PC-9 (cell line): ENCODE results near the gene PABPC1L. TPM values are rescaled to one million over a fixed set of nuclear protein-coding genes. Genes with fewer than 3 reads are reported as not detected.

ENCODE experiments used
- BruUV-seq: library from RNA; stranded (reverse); fragments of 400-500 nt; replicated peaks from 2 replicates; lab custom pipeline; 2021; lab: Mats Ljungman, UMichigan
- CTCF ChIA-PET: fragments of 300-600 bp; sonication (Branson Sonifier 250); formaldehyde crosslinking; loops from one replicate; lab custom pipeline; 2022; ENCODE audit warnings: antibody characterized with exemption; lab: Charles Lee
- POLR2A ChIA-PET: fragments of 300-600 bp; sonication (Branson Sonifier 250); formaldehyde crosslinking; loops from one replicate; lab custom pipeline; 2022; ENCODE audit warnings: antibody characterized with exemption; ENCODE audit not compliant: unreplicated experiment; lab: Charles Lee
- DNase-seq, 2 experiments: peaks; one replicate each; pipeline versions ENCODE4 v3.0.0 to v3.0.0-alpha.2; 2015 to 2022; ENCODE audit warnings: mixed read lengths in 1 of 2
- H2AFZ ChIP-seq: fragments of 200-600 bp; sonication (generic); 2 replicates; pipeline ENCODE4 v1.8.1; 2017; ENCODE audit warnings: antibody characterized with exemption
- H3F3A ChIP-seq: fragments of 200-600 bp; sonication (generic); 2 replicates; pipeline ENCODE4 v1.8.1; 2017; ENCODE audit warnings: antibody characterized with exemption, mild to moderate bottlenecking, low read depth; ENCODE audit not compliant: insufficient read depth
- H3K27ac ChIP-seq: fragments of 200-600 bp; sonication (generic); 2 replicates; pipeline ENCODE4 v1.6.1; 2016; ENCODE audit warnings: mixed run types
- H3K27me3 ChIP-seq: fragments of 200-600 bp; sonication (generic); 2 replicates; pipeline ENCODE4 v1.6.1; 2016; ENCODE audit warnings: low read depth, mixed run types; ENCODE audit not compliant: insufficient read depth
- H3K36me3 ChIP-seq: fragments of 200-600 bp; sonication (generic); 2 replicates; pipeline ENCODE4 v1.6.1; 2016; ENCODE audit warnings: low read depth, mixed run types
- H3K4me1 ChIP-seq: fragments of 200-600 bp; sonication (generic); replicated peaks from 2 replicates; pipeline ENCODE4 v1.6.1; 2016; ENCODE audit warnings: mixed run types; ENCODE audit not compliant: insufficient read depth
- H3K4me2 ChIP-seq: fragments of 200-600 bp; sonication (generic); 2 replicates; pipeline ENCODE4 v1.6.1; 2017; ENCODE audit warnings: mixed run types
- H3K4me3 ChIP-seq: fragments of 200-600 bp; sonication (generic); 2 replicates; pipeline ENCODE4 v1.6.1; 2016; ENCODE audit warnings: mixed run types
- H3K79me2 ChIP-seq: fragments of 200-600 bp; sonication (generic); 2 replicates; pipeline ENCODE4 v1.6.1; 2017; ENCODE audit warnings: low read depth, mixed run types
- H3K9me2 ChIP-seq: fragments of 200-600 bp; sonication (generic); 2 replicates; pipeline ENCODE4 v1.8.1; 2017; ENCODE audit warnings: mild to moderate bottlenecking; ENCODE audit not compliant: insufficient read depth
- H3K9me3 ChIP-seq: fragments of 200-600 bp; sonication (generic); 2 replicates; pipeline ENCODE4 v1.8.1; 2016; ENCODE audit warnings: low read depth; ENCODE audit not compliant: insufficient read depth
- H4K20me1 ChIP-seq: fragments of 200-600 bp; sonication (generic); 2 replicates; pipeline ENCODE4 v1.8.1; 2017; ENCODE audit not compliant: insufficient read depth
- EZH2 ChIP-seq: fragments of 200-600 bp; sonication (generic); IDR thresholded peaks from 2 replicates; pipeline ENCODE4 v1.8.0; 2017; ENCODE audit warnings: antibody characterized with exemption, low read depth
- intact Hi-C: fragments of 100-400 bp; cut with micrococcal nuclease; formaldehyde crosslinking; loops from one replicate; pipeline ENCODE4 v1.10.0; 2022; ENCODE audit not compliant: unreplicated experiment
- total RNA-seq: library from RNA; stranded (reverse); gene quantifications from 2 replicates; pipeline ENCODE4 v1.2.3, GENCODE V29; 2021
- TF ChIP-seq, protein P1 (sequence below): fragments of 200-600 bp; sonication (generic); conservative IDR thresholded peaks from 2 replicates; pipeline ENCODE4 v1.6.1; 2017; ENCODE audit warnings: mixed run types, antibody characterized with exemption, mild to moderate bottlenecking, moderate library complexity

PABPC1L gene
- total RNA-seq, 1 experiment from 2014 or later: 132 TPM

DNA sequence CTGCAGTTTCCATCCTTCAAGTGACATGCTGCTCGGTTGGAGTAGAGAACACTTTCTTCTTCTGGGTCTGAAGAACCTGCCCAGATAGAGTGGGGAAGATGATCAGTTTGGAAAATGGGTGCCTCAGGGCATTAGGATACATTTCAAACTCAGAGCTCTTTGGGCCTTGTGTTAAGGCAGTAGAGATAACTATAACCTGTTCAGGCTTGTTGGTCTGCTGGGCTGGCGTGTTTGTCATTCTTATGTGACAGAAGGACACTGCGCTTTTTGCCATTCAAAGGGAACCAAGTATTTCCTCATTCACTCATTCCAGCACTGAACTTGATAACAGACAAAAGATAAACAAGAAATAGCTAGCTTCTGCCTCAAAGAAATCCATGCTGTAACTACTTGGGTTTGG, 46.5 kb downstream of the PABPC1L start:
- TF ChIP-seq, protein P1, sequence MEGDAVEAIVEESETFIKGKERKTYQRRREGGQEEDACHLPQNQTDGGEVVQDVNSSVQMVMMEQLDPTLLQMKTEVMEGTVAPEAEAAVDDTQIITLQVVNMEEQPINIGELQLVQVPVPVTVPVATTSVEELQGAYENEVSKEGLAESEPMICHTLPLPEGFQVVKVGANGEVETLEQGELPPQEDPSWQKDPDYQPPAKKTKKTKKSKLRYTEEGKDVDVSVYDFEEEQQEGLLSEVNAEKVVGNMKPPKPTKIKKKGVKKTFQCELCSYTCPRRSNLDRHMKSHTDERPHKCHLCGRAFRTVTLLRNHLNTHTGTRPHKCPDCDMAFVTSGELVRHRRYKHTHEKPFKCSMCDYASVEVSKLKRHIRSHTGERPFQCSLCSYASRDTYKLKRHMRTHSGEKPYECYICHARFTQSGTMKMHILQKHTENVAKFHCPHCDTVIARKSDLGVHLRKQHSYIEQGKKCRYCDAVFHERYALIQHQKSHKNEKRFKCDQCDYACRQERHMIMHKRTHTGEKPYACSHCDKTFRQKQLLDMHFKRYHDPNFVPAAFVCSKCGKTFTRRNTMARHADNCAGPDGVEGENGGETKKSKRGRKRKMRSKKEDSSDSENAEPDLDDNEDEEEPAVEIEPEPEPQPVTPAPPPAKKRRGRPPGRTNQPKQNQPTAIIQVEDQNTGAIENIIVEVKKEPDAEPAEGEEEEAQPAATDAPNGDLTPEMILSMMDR: no peak
- TF ChIP-seq EZH2: no peak
- Histone ChIP-seq H4K20me1 (peaks cover 5% of the 10 kb centered on the region; the same call in 1 of the 2 replicates), H3K4me3 (no peak overlapping the region), H3K79me2 (peaks cover 51% of the 10 kb centered on the region), H3K36me3 (peaks cover 53% of the 10 kb centered on the region), H3K27me3 (no peaks in the 10 kb centered on the region), H3F3A (peaks cover 22% of the 10 kb centered on the region; the same call in 1 of the 2 replicates), H3K9me3 (no peaks in the 10 kb centered on the region), H2AFZ (no peak overlapping the region), H3K4me2 (no peak overlapping the region), H3K4me1 (peaks cover 20% of the 10 kb centered on the region), H3K9me2 (no peaks in the 10 kb centered on the region), H3K27ac (no peak overlapping the region)
- DNase-seq: no peak
- BruUV-seq: no TSS peak
- intact Hi-C loops: no loop called here
- ChIA-PET CTCF (no interaction called here), POLR2A (no interaction called here)

- TSS peak; percentile 31 for BruUV-seq
- POLR2A ChIA-PET: no interaction called here
- H3K4me1 ChIP-seq: peaks cover 35% of the 10 kb centered on the region
Measured at GRCh38 chr20:44958276-44958675, 48.4 kb downstream of the PABPC1L start.

GRCh38 chr20:44959082-44959637, 49.3 kb downstream of the PABPC1L start:
- Histone ChIP-seq H3K4me2 (peak overlapping the region; percentile 98), H3F3A (peaks cover 10% of the 10 kb centered on the region; the same call in 1 of the 2 replicates), H4K20me1 (peaks cover 5% of the 10 kb centered on the region; the same call in 1 of the 2 replicates), H3K36me3 (peaks cover 29% of the 10 kb centered on the region), H3K9me2 (no peaks in the 10 kb centered on the region), H3K79me2 (peaks cover 51% of the 10 kb centered on the region), H3K27ac (peak overlapping the region; percentile 64), H3K4me1 (peaks cover 35% of the 10 kb centered on the region), H3K9me3 (no peaks in the 10 kb centered on the region), H2AFZ (peak overlapping the region; percentile 83), H3K4me3 (peak overlapping the region; percentile 97), H3K27me3 (no peaks in the 10 kb centered on the region)
- intact Hi-C loops: no loop called here
- TF ChIP-seq EZH2: no peak
- TF ChIP-seq, protein P1: no peak
- ChIA-PET CTCF (interaction anchor here (0.6 kb wide), 1 partner anchor 267 kb away, joined by 3 read pairs; no protein-coding TSS in a partner anchor), POLR2A (interaction anchor here (0.5 to 0.7 kb wide), 3 partner anchors 79 to 946 kb away, joined by 3 to 9 read pairs (median 3); no protein-coding TSS in a partner anchor)
- DNase-seq: peak in 1 of 2 experiments; percentile 49
- BruUV-seq: no TSS peak

More at GRCh38 chr20:44958276-44958675, 48.4 kb downstream of the PABPC1L start:
- no peaks in the 10 kb centered on the region for H3K9me3 ChIP-seq
- H3K36me3 ChIP-seq: peaks cover 36% of the 10 kb centered on the region
- CTCF ChIA-PET: no interaction called here
- no peaks in the 10 kb centered on the region for H3K9me2 ChIP-seq
- TF ChIP-seq EZH2: no peak
- TF ChIP-seq, protein P1: no peak
- no peak overlapping the region for H3K27ac ChIP-seq
- DNase-seq: no peak
- peaks cover 10% of the 10 kb centered on the region; the same call in 1 of the 2 replicates for H3F3A ChIP-seq
- H3K4me3 ChIP-seq: peak overlapping the region; percentile 97; the same call in 1 of the 2 replicates
- H4K20me1 ChIP-seq: peaks cover 5% of the 10 kb centered on the region; the same call in 1 of the 2 replicates
- no peaks in the 10 kb centered on the region for H3K27me3 ChIP-seq
- intact Hi-C loops: no loop called here
- H3K4me2 ChIP-seq: peak overlapping the region; percentile 98
- H3K79me2 ChIP-seq: peaks cover 51% of the 10 kb centered on the region
- H2AFZ ChIP-seq: no peak overlapping the region
